ENCODE data around the gene ALPK1. TPM values are rescaled to one million over a fixed set of nuclear protein-coding genes. Genes with fewer than 3 reads are reported as not detected.
A peak's percentile ranks its signal among the peaks of the same experiment; 100 is the strongest.
"Not testable (repeated sequence)": the region's sequence is repeated elsewhere in the genome, so short reads cannot be mapped to it uniquely, and the experiment has no call there.

Gene ALPK1
- total RNA-seq, 1 experiment from 2014 or later = 0.17 TPM

- not testable (repeated sequence) for H4K5ac ChIP-seq (ENCODE audit: insufficient read length, low read depth, low read length); H3K14ac ChIP-seq (ENCODE audit: insufficient read depth, low read length); H2BK120ac ChIP-seq (ENCODE audit: low read depth, low read length, poor library complexity, severe bottlenecking); H3K9ac ChIP-seq (ENCODE audit: extremely low read depth, insufficient read length, low read length); H3K27me3 ChIP-seq (ENCODE audit: insufficient read depth, low read length); H3K36me3 Mint-ChIP-seq (ENCODE audit: insufficient read depth in 1 of 3, low read depth in 3 of 3); H3K4ac ChIP-seq (ENCODE audit: low read depth, low read length); H2AFZ ChIP-seq (ENCODE audit: low read length); H3K56ac ChIP-seq (ENCODE audit: insufficient read length, low read depth, low read length); H3K23ac ChIP-seq (ENCODE audit: insufficient read length, low read depth, low read length); H3K79me1 ChIP-seq (ENCODE audit: insufficient read depth, low read depth, low read length, poor library complexity, severe bottlenecking); H4K91ac ChIP-seq (ENCODE audit: insufficient read length, low read depth, low read length); H3T11ph ChIP-seq (ENCODE audit: low read length); H3K23me2 ChIP-seq (ENCODE audit: insufficient read length, low read depth, low read length, poor library complexity, severe bottlenecking); H3K9me3 ChIP-seq (ENCODE audit: control insufficient read depth, low read depth, low read length); H4K20me1 ChIP-seq (ENCODE audit: control insufficient read depth, insufficient read depth, insufficient read length); H2BK5ac ChIP-seq (ENCODE audit: insufficient read length, low read length); H3K9me3 Mint-ChIP-seq; H3K27ac ChIP-seq (ENCODE audit: insufficient read length, low read depth, low read length); H3K4me2 ChIP-seq (ENCODE audit: insufficient read depth, insufficient read length, low read length); H2BK12ac ChIP-seq (ENCODE audit: insufficient read length, low read depth, low read length); H2BK15ac ChIP-seq (ENCODE audit: low read depth, low read length); H4K8ac ChIP-seq (replicated peaks; ENCODE audit: insufficient read length, low read depth, low read length); H3K4me1 ChIP-seq (ENCODE audit: insufficient read depth, low read length); H3K18ac ChIP-seq (ENCODE audit: insufficient read length, low read depth, low read length); H2AK5ac ChIP-seq (ENCODE audit: insufficient read length, low read length); H2BK20ac ChIP-seq (ENCODE audit: low read depth, low read length, poor library complexity, severe bottlenecking); H3K79me2 ChIP-seq (ENCODE audit: insufficient read depth, low read length)
- Mint-ChIP-seq H3K4me1 (peaks cover 15 to 21% of the 10 kb centered on the region in 2 experiments), H3K4me3 (peak overlapping the region; percentile 34 to 43; a peak in 4 of 5 replicates), H3K27ac (peak overlapping the region in 1 of 3 experiments; percentile 16; a peak in 1 of 7 replicates), H3K27me3 (ENCODE audit: low read depth) (peaks cover 17% of the 10 kb centered on the region)
- TF ChIP-seq CTCF (conservative IDR thresholded peaks at IDR 0.05) = peak; percentile 37
- no CpG with 5 or more reads among the region's 12 CpGs for WGBS (ENCODE audit: extremely low coverage, insufficient read length, low lambda C conversion rate)
- peak; percentile 73 for DNase-seq
Measured at GRCh38 chr4:112309263-112309791, 12.2 kb downstream of the ALPK1 start.

Measured in H9 (cell line).